NCI-H748 treated with DMSO at 0.1 percent for 48 hours (cell line): ENCODE data around the gene TMEM186.
"Not testable (repeated sequence)": the region's sequence is repeated elsewhere in the genome, so short reads cannot be mapped to it uniquely, and the experiment has no call there.

Source experiments
- DNase-seq: peaks from one replicate; lab custom pipeline; 2025; lab: John Stamatoyannopoulos, UW

Gene TMEM186

GRCh38 chr16:8774208-8774607 is 23.2 kb downstream of the TMEM186 start:
- no peak for DNase-seq

GRCh38 chr16:8773537-8773936 is 23.9 kb downstream of the TMEM186 start:
- no peak for DNase-seq

GRCh38 chr16:8768692-8769091 is 28.7 kb downstream of the TMEM186 start:
- DNase-seq = no peak

- DNase-seq = no peak
Observed at GRCh38 chr16:8768283-8768682, 29.2 kb downstream of the TMEM186 start.

GRCh38 chr16:8767176-8767575 is 30.3 kb downstream of the TMEM186 start:
- no peak for DNase-seq

- no peak for DNase-seq
Observed at GRCh38 chr16:8764525-8765250, 32.8 kb downstream of the TMEM186 start.

GRCh38 chr16:8763899-8764298 is 33.5 kb downstream of the TMEM186 start:
- DNase-seq = no peak

- DNase-seq = no peak
Observed at GRCh38 chr16:8763083-8763482, 34.4 kb downstream of the TMEM186 start.

- DNase-seq = no peak
Observed at GRCh38 chr16:8762254-8762653, 35.2 kb downstream of the TMEM186 start.

- no peak for DNase-seq
Observed at GRCh38 chr16:8761078-8761477, 36.4 kb downstream of the TMEM186 start.

GRCh38 chr16:8760021-8760420 is 37.4 kb downstream of the TMEM186 start:
- no peak for DNase-seq

GRCh38 chr16:8758022-8758421 is 39.4 kb downstream of the TMEM186 start:
- DNase-seq = no peak

GRCh38 chr16:8756755-8757154 is 40.7 kb downstream of the TMEM186 start:
- no peak for DNase-seq

GRCh38 chr16:8753416-8754054 is 43.9 kb downstream of the TMEM186 start:
- no peak for DNase-seq

- DNase-seq = no peak
Observed at GRCh38 chr16:8752706-8753105, 44.7 kb downstream of the TMEM186 start.

- no peak for DNase-seq
Observed at GRCh38 chr16:8751481-8752311, 45.7 kb downstream of the TMEM186 start.

GRCh38 chr16:8748944-8749343 is 48.5 kb downstream of the TMEM186 start:
- DNase-seq = not testable (repeated sequence)
